Esophagus muscularis mucosa (tissue), 4 donors: ENCODE results near the gene CRISP3.

Source experiments
- CTCF ChIP-seq, 3 experiments: fragments of 200-600 bp in 2 of 3; fragments of 450-650 bp in 1 of 3; sonication (generic) in 2 of 3; IDR thresholded peaks; one replicate each; pipeline ENCODE4 v1.5.1; 2017 to 2019; ENCODE audit warnings: antibody characterized with exemption in 3 of 3, mild to moderate bottlenecking in 2 of 3, moderate library complexity in 1 of 3
- EP300 ChIP-seq: sonication (generic); formaldehyde crosslinking; IDR thresholded peaks from one replicate; pipeline ENCODE4 v1.6.1; 2017; ENCODE audit warnings: antibody characterized with exemption
- POLR2A ChIP-seq: fragments of 450-650 bp; IDR thresholded peaks from one replicate; pipeline ENCODE4 v1.6.1; 2017; ENCODE audit warnings: antibody characterized with exemption, moderate library complexity, mild to moderate bottlenecking, low read depth
- POLR2AphosphoS5 ChIP-seq, 2 donors: sonication (generic); formaldehyde crosslinking; IDR thresholded peaks; one replicate each; pipeline ENCODE4 v1.6.1; 2017; ENCODE audit warnings: antibody characterized with exemption in 2 of 2

GRCh38 chr6:49772285-49772684, 28.1 kb upstream of the CRISP3 start:
- TF ChIP-seq CTCF (IDR thresholded peaks at IDR 0.05) (no peak), POLR2A (no peak), POLR2AphosphoS5 (IDR thresholded peaks at IDR 0.05) (no peak), EP300 (no peak)
